ENCODE measurements around the gene ERN1. TPM values are rescaled to one million over a fixed set of nuclear protein-coding genes. Genes with fewer than 3 reads are reported as not detected.

The ERN1 gene
- total RNA-seq, 2 donors from 2014 or later: 63.3 to 77.1 TPM

DNA sequence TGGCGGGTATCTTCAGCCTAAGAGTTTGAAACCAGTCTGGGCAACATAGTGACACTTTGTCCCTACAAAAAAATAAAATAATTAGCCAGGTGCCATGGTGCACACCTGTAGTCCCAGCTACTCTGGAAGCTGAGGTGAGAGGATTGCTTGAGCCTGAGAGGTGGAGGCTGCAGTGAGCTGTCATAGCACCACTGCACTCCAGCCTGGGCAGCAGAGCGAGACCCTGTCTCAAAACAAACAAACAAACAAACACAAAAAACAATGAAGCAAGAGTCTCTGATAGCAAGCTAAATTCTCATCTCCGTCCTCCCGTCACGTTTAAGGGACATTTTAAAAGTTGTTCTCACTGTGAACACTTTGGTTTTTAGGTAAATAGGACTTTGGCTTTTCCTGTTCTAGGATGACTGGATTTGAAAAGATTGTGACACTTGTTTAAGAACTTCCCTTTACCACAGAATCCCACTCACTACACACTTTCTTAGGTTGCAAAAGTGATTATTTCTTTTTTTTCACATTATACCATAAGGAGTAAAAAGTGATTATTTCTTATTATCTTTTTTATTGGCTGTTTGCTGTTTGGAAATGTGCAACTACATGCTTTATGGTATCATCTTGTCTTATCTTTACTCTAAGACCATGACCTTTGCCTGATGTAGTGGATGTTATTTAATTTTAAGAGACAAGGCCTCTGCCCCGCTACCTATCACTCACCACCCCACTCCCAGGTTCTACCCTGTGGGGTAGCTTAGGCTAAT lies 4.4 kb upstream of the ERN1 start:
- H3K4me3 ChIP-seq: no peak overlapping the region
- intact Hi-C loops (cut with DNase I): no loop called here
- no peaks in the 10 kb centered on the region for H3K36me3 ChIP-seq (replicated peaks in 1 of 2; ENCODE audit: insufficient read depth in 1 of 2, low read depth in 2 of 2)
- H3K9me3 ChIP-seq: no peaks in the 10 kb centered on the region
- DNase-seq (no peak), ATAC-seq (no peak)
- H3K27ac ChIP-seq: peak overlapping the region in 2 of 4 donors; percentile 3 to 56
- WGBS, 2 donors: 55 to 66% methylated on average over 6 of the region's 6 CpGs
- TF ChIP-seq POLR2A (IDR thresholded peaks at IDR 0.05) (no peak), CTCF (IDR thresholded peaks at IDR 0.05) (no peak)
- H3K4me1 ChIP-seq: peaks cover 6% of the 10 kb centered on the region
- H3K27me3 ChIP-seq: no peaks in the 10 kb centered on the region

GRCh38 chr17:64133546-64134215 lies 3.7 kb upstream of the ERN1 start:
- Histone ChIP-seq H3K4me1 (peaks cover 6% of the 10 kb centered on the region), H3K4me3 (no peak overlapping the region), H3K36me3 (replicated peaks in 1 of 2; ENCODE audit: insufficient read depth in 1 of 2, low read depth in 2 of 2) (no peaks in the 10 kb centered on the region), H3K27ac (no peak overlapping the region), H3K9me3 (no peaks in the 10 kb centered on the region), H3K27me3 (no peaks in the 10 kb centered on the region)
- TF ChIP-seq POLR2A (IDR thresholded peaks at IDR 0.05) (no peak), CTCF (IDR thresholded peaks at IDR 0.05) (peak; percentile 41 to 88 (median 78))
- ATAC-seq (no peak), DNase-seq (peak; percentile 35 to 64 (median 45))
- intact Hi-C loops (cut with DNase I): no loop called here
- 38 to 40% methylated on average over 8 of the region's 8 CpGs for WGBS, 2 donors

- intact Hi-C loops (cut with DNase I): no loop called here
- H3K9me3 ChIP-seq: no peaks in the 10 kb centered on the region
- WGBS, 2 donors: 90 to 95% methylated on average over 5 of the region's 5 CpGs
- DNase-seq: no peak
- ATAC-seq: no peak
- no peaks in the 10 kb centered on the region for H3K27me3 ChIP-seq
- H3K4me3 ChIP-seq: no peak overlapping the region
- H3K36me3 ChIP-seq (replicated peaks in 1 of 2; ENCODE audit: insufficient read depth in 1 of 2, low read depth in 2 of 2): no peaks in the 10 kb centered on the region
- H3K27ac ChIP-seq: no peak overlapping the region
- peaks cover 20% of the 10 kb centered on the region for H3K4me1 ChIP-seq
- TF ChIP-seq CTCF (IDR thresholded peaks at IDR 0.05): no peak
- no peak for TF ChIP-seq POLR2A (IDR thresholded peaks at IDR 0.05)
Observed at GRCh38 chr17:64131606-64132270, 1.8 kb upstream of the ERN1 start.

- H3K27me3 ChIP-seq: no peaks in the 10 kb centered on the region
- ATAC-seq: no peak
- H3K4me1 ChIP-seq: peaks cover 32% of the 10 kb centered on the region
- peak overlapping the region in 3 of 4 donors; percentile 55 to 99 (median 96) for H3K27ac ChIP-seq
- intact Hi-C loops (cut with DNase I): no loop called here
- no peak overlapping the region for H3K4me3 ChIP-seq
- no peaks in the 10 kb centered on the region for H3K9me3 ChIP-seq
- DNase-seq: peak in 3 of 4 donors; percentile 27 to 43 (median 29)
- TF ChIP-seq POLR2A (IDR thresholded peaks at IDR 0.05) (no peak), CTCF (IDR thresholded peaks at IDR 0.05) (no peak)
- H3K36me3 ChIP-seq (replicated peaks in 1 of 2; ENCODE audit: insufficient read depth in 1 of 2, low read depth in 2 of 2): no peaks in the 10 kb centered on the region
- WGBS, 2 donors: 46 to 56% methylated on average over 18 to 24 of the region's 24 CpGs
Observed at GRCh38 chr17:64130559-64131001, 636 bp upstream of the ERN1 start.

Measured in body of pancreas (tissue), 4 donors.